Neuron (in vitro differentiated cells): ENCODE measurements around the gene MINPP1.

Source experiments
- H2AFZ ChIP-seq: one replicate; pipeline ENCODE4 v1.6.1; 2013; ENCODE audit warnings: low read depth, mild to moderate bottlenecking, inconsistent platforms, low read length, moderate library complexity
- H3K27me3 ChIP-seq: one replicate; pipeline ENCODE4 v1.6.1; 2013; ENCODE audit warnings: low read length; ENCODE audit not compliant: insufficient read depth
- H3K36me3 ChIP-seq: one replicate; pipeline ENCODE4 v1.6.1; 2013; ENCODE audit warnings: low read length; ENCODE audit not compliant: insufficient read depth
- H3K4me1 ChIP-seq: one replicate; pipeline ENCODE4 v1.6.1; 2013; ENCODE audit warnings: low read length; ENCODE audit not compliant: insufficient read depth
- H3K4me3 ChIP-seq: 2 replicates; pipeline ENCODE4 v1.5.1; 2013; ENCODE audit warnings: mild to moderate bottlenecking, low read length, moderate library complexity
- H3K9me3 ChIP-seq: one replicate; pipeline ENCODE4 v1.6.1; 2013; ENCODE audit warnings: low read length

MINPP1 gene

DNA sequence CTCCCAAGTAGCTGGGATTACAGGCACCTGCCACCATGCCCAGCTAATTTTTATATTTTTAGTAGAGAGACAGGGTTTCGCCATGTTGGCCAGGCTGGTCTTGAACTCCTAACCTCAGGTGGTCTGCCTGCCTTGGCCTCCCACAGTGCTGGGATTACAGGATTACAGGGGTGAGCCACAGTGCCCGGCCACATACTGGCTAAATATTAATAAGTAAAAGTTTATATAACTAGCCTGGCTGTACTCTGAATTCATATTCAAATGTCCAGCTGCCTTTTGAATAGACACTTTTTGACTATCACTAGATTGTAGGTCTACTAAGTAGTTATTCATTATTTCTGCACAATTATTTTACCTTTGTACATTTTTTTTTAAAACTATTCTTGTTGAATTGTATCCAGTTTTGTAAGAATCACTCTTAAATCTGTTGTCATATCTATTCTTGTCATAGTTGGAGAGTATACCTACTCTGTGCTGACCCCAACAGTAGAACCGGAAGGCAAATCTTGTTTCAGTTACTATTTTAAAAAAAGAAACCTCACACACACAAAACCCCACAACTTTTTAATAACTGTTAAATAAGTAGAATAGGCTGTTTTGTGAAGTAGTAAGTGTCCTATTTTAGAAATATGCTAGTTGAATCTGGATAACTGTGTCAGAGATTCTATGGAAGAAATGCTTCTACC, 29.6 kb downstream of the MINPP1 start:
- Histone ChIP-seq H2AFZ (no peak overlapping the region), H3K4me1 (no peaks in the 10 kb centered on the region), H3K27me3 (no peaks in the 10 kb centered on the region), H3K4me3 (no peak overlapping the region), H3K9me3 (peaks cover 12% of the 10 kb centered on the region), H3K36me3 (peaks cover 13% of the 10 kb centered on the region)

GRCh38 chr10:87538092-87539015, 33.7 kb downstream of the MINPP1 start:
- Histone ChIP-seq H3K4me3 (no peak overlapping the region), H3K9me3 (peaks cover 7% of the 10 kb centered on the region), H3K4me1 (no peaks in the 10 kb centered on the region), H3K27me3 (no peaks in the 10 kb centered on the region), H2AFZ (no peak overlapping the region), H3K36me3 (peaks cover 11% of the 10 kb centered on the region)

- H3K4me1 ChIP-seq: peaks cover 6% of the 10 kb centered on the region
- no peaks in the 10 kb centered on the region for H3K27me3 ChIP-seq
- peaks cover 7% of the 10 kb centered on the region for H3K9me3 ChIP-seq
- H3K36me3 ChIP-seq: peaks cover 7% of the 10 kb centered on the region
- H2AFZ ChIP-seq: no peak overlapping the region
- H3K4me3 ChIP-seq: no peak overlapping the region
These were observed 36.4 kb downstream of the MINPP1 start for GRCh38 chr10:87541114-87541513.

DNA sequence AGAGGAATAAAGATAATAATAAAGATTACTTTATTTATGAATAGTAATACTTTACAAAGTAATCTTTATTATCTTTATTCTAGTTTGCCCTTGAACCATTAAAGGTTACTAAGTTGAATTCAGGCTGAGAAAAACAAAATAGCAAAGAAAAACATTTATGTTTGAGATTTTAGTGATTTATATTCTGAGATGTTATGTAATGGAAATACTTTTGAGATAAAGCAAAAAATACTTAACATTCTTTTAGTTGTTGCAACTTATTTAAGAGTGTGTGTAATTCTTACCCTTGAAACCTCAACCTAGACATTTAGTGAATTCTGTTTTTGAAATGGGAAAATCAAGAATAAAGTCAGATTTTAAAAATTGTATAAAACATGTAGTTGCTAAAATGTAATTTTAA, 40.0 kb downstream of the MINPP1 start:
- Histone ChIP-seq H3K27me3 (no peaks in the 10 kb centered on the region), H3K4me3 (no peak overlapping the region), H3K4me1 (peaks cover 13% of the 10 kb centered on the region), H3K36me3 (peaks cover 4% of the 10 kb centered on the region), H3K9me3 (peaks cover 7% of the 10 kb centered on the region), H2AFZ (no peak overlapping the region)

- H3K27me3 ChIP-seq: no peaks in the 10 kb centered on the region
- H3K4me3 ChIP-seq: no peak overlapping the region
- H2AFZ ChIP-seq: no peak overlapping the region
- peaks cover 7% of the 10 kb centered on the region for H3K9me3 ChIP-seq
- H3K4me1 ChIP-seq: peaks cover 13% of the 10 kb centered on the region
- no peaks in the 10 kb centered on the region for H3K36me3 ChIP-seq
These were observed 41.1 kb downstream of the MINPP1 start for GRCh38 chr10:87545783-87546182.

GRCh38 chr10:87546210-87546609, 41.5 kb downstream of the MINPP1 start:
- Histone ChIP-seq H3K27me3 (no peaks in the 10 kb centered on the region), H3K36me3 (no peaks in the 10 kb centered on the region), H2AFZ (no peak overlapping the region), H3K4me3 (no peak overlapping the region), H3K4me1 (peaks cover 13% of the 10 kb centered on the region), H3K9me3 (peaks cover 7% of the 10 kb centered on the region)

GRCh38 chr10:87546971-87547413, 42.3 kb downstream of the MINPP1 start:
- Histone ChIP-seq H3K4me3 (no peak overlapping the region), H3K9me3 (peaks cover 7% of the 10 kb centered on the region), H2AFZ (no peak overlapping the region), H3K4me1 (peaks cover 13% of the 10 kb centered on the region), H3K36me3 (peaks cover under 1% of the 10 kb centered on the region), H3K27me3 (no peaks in the 10 kb centered on the region)

DNA sequence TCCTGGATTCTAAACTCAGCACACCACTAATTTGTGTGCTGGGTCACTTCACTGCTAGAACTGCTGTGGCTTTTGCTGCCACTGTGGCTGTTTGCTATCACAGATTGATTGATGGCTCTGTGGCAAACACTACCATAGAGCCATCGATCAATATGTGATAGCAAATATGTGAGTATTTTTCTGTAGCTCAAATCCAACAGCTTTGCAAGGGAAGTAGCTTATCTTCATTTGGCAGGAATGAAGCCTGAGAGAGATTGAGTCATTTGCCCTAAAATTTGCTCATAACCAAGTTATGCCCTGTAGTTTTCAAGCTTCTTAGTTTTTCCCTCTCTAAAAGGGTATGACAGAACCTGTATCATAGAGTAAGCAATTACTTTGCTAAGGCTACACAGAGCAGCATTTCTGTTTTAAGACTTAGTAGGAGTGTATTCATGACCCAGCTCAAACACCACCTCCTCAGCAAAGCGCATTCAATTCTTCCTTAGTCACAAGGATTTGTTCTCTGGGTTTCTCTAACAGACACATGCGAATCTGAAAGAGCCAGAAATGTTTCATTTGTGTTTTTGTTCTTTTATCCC, 43.1 kb downstream of the MINPP1 start:
- H3K4me3 ChIP-seq: no peak overlapping the region
- peaks cover 9% of the 10 kb centered on the region for H3K36me3 ChIP-seq
- peaks cover under 1% of the 10 kb centered on the region for H3K9me3 ChIP-seq
- no peaks in the 10 kb centered on the region for H3K27me3 ChIP-seq
- H3K4me1 ChIP-seq: peaks cover 13% of the 10 kb centered on the region
- H2AFZ ChIP-seq: no peak overlapping the region

DNA sequence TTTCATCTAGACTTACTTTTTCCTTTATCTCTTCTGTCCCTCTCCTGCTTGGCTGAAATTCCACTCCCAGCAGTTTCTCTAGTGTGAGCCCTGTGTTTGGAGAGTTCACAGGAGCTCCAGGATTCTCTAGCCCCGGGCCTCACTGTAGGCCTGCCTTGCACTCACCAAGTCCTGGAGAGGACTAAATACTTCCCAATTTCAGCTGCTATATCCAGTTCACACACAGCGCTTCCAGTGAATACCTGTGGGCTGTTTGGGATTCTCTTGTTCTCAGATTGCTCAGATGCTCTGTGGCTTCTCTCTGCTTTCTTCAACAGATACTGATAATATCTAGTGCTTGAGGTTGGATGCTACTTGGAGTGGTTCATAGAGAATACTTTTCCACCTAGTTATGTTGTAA, 46.0 kb downstream of the MINPP1 start:
- H2AFZ ChIP-seq: no peak overlapping the region
- H3K36me3 ChIP-seq: peaks cover 12% of the 10 kb centered on the region
- H3K4me3 ChIP-seq: no peak overlapping the region
- no peaks in the 10 kb centered on the region for H3K9me3 ChIP-seq
- peaks cover 10% of the 10 kb centered on the region for H3K4me1 ChIP-seq
- no peaks in the 10 kb centered on the region for H3K27me3 ChIP-seq

DNA sequence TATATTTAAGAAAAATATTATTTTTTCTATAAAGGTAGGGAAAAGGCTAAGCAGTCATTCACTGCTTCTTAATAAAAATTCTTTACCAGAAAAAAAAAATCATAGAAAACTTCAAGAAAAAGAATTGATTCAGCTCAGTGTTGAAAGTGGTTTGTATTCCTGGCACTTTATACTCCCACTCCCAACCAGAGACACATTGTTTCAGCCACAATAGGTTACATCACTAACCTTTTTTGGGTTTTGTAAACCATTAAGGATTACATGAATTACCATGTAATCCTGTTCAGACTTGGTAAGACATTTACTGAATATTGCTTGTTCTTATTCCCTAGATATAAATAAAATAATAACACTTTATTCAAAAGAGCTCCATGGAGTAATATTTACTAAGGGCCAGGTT, 46.6 kb downstream of the MINPP1 start:
- Histone ChIP-seq H2AFZ (no peak overlapping the region), H3K9me3 (no peaks in the 10 kb centered on the region), H3K36me3 (peaks cover 12% of the 10 kb centered on the region), H3K27me3 (no peaks in the 10 kb centered on the region), H3K4me3 (no peak overlapping the region), H3K4me1 (peaks cover 4% of the 10 kb centered on the region)

DNA sequence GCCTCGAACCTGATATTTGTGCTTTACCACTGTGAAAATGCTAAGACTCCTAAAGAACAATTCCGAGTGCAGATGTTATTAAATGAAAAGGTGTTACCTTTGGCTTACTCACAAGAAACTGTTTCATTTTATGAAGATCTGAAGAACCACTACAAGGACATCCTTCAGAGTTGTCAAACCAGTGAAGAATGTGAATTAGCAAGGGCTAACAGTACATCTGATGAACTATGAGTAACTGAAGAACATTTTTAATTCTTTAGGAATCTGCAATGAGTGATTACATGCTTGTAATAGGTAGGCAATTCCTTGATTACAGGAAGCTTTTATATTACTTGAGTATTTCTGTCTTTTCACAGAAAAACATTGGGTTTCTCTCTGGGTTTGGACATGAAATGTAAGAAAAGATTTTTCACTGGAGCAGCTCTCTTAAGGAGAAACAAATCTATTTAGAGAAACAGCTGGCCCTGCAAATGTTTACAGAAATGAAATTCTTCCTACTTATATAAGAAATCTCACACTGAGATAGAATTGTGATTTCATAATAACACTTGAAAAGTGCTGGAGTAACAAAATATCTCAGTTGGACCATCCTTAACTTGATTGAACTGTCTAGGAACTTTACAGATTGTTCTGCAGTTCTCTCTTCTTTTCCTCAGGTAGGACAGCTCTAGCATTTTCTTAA, 47.7 kb downstream of the MINPP1 start:
- H3K27me3 ChIP-seq: no peaks in the 10 kb centered on the region
- H3K36me3 ChIP-seq: peaks cover 12% of the 10 kb centered on the region
- no peaks in the 10 kb centered on the region for H3K9me3 ChIP-seq
- H3K4me1 ChIP-seq: peaks cover 3% of the 10 kb centered on the region
- H2AFZ ChIP-seq: no peak overlapping the region
- H3K4me3 ChIP-seq: no peak overlapping the region

DNA sequence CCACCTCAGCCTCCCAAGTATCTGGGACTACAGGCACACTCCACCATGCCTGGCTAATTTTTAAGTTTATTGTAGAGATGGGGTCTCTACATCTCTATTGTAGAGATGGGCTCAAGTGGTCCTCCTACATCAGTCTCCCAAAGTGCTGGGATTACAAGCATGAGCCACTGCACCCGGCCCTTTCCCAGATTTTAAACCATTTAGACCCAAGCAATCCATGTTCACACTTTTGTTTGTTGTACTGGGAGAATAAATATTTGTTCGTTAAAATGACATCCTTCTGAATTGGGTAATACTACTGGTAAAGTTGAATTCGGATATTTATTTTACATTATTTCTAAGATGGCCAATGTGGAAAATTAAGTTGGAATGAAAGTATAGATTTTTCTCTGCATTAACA, 52.7 kb downstream of the MINPP1 start:
- Histone ChIP-seq H3K4me1 (no peaks in the 10 kb centered on the region), H3K27me3 (no peaks in the 10 kb centered on the region), H3K4me3 (no peak overlapping the region), H3K36me3 (peaks cover 7% of the 10 kb centered on the region), H2AFZ (no peak overlapping the region), H3K9me3 (no peaks in the 10 kb centered on the region)

DNA sequence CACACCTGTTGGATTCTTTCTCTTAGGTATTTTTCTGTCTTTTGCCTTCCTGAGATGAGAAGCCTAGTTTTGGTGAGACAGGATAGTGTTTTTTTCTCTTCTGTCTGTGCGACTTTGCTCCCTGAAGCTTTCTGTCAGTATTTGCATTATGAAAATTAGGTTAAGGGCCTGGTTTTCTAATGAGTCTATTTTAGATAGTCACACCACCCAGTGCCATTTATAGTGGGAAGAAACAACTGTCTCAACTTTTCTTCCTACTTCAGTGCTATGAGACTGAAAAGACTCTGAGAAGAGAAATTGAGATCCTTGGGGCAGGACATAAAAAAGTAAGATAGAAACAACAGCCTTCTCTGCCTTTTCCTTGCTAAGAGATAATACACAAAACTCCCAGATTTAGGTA, 53.6 kb downstream of the MINPP1 start:
- no peaks in the 10 kb centered on the region for H3K27me3 ChIP-seq
- no peaks in the 10 kb centered on the region for H3K36me3 ChIP-seq
- H2AFZ ChIP-seq: no peak overlapping the region
- no peak overlapping the region for H3K4me3 ChIP-seq
- H3K4me1 ChIP-seq: no peaks in the 10 kb centered on the region
- no peaks in the 10 kb centered on the region for H3K9me3 ChIP-seq
